HPDE6-E6E7 (cell line): Measurements from ENCODE around the gene C1orf87.
A peak's percentile ranks its signal among the peaks of the same experiment; 100 is the strongest.
"Not testable (repeated sequence)": the region's sequence is repeated elsewhere in the genome, so short reads cannot be mapped to it uniquely, and the experiment has no call there.

Experiments used
- DNase-seq: peaks from one replicate; pipeline ENCODE4 v3.0.0; 2011; ENCODE audit warnings: missing footprints; ENCODE audit errors: extremely low spot score

C1orf87 gene

GRCh38 chr1:59994302-59995198 is 79.0 kb downstream of the C1orf87 start:
- DNase-seq: no peak

GRCh38 chr1:59992040-59992820 is 81.3 kb downstream of the C1orf87 start:
- DNase-seq: no peak

GRCh38 chr1:59990470-59990869 is 83.1 kb downstream of the C1orf87 start:
- no peak for DNase-seq

- DNase-seq: no peak
Measured at GRCh38 chr1:59986516-59987310, 86.9 kb downstream of the C1orf87 start.

GRCh38 chr1:59985911-59986515 is 87.6 kb downstream of the C1orf87 start:
- DNase-seq: no peak

DNA sequence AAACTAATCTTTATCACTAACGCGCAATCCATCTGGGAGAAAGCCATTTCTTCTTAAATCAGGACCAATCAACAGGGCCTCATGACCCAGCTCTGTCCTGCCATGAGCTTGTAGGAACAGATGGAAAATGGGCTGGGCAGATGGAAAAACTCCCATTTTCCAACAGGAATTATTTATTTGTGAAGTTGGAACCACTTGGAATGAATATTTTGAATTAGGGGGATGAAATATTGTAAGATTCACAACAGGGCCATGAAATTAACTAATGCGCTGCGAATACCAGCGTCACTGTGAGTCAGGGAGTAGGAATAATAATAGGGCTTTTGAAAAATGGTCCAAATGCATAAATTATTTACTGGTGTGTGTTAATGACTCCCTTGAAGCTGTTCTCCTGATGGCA is 93.9 kb downstream of the C1orf87 start:
- DNase-seq: no peak

GRCh38 chr1:59978511-59978910 is 95.1 kb downstream of the C1orf87 start:
- DNase-seq: no peak

DNA sequence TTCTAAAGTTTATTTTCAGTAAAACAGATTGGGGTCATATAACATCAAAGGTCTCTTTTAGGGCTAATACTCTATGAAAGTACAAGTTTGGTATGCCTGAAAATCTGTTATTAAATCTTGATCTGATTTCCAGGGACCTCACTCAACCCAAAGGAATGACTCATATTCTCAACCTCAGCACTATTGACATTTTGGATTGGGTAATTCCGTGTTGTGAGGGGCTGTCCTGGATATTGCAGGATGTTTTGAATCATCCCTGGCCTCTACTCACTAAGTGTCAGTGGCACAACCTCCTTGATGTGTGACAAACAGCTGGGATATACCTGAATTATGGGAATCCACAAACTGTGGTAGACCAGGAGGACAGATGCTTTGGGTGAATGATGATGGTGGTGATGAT is 95.5 kb downstream of the C1orf87 start:
- DNase-seq: no peak

- DNase-seq: no peak
Measured at GRCh38 chr1:59977075-59977410, 96.5 kb downstream of the C1orf87 start.

DNA sequence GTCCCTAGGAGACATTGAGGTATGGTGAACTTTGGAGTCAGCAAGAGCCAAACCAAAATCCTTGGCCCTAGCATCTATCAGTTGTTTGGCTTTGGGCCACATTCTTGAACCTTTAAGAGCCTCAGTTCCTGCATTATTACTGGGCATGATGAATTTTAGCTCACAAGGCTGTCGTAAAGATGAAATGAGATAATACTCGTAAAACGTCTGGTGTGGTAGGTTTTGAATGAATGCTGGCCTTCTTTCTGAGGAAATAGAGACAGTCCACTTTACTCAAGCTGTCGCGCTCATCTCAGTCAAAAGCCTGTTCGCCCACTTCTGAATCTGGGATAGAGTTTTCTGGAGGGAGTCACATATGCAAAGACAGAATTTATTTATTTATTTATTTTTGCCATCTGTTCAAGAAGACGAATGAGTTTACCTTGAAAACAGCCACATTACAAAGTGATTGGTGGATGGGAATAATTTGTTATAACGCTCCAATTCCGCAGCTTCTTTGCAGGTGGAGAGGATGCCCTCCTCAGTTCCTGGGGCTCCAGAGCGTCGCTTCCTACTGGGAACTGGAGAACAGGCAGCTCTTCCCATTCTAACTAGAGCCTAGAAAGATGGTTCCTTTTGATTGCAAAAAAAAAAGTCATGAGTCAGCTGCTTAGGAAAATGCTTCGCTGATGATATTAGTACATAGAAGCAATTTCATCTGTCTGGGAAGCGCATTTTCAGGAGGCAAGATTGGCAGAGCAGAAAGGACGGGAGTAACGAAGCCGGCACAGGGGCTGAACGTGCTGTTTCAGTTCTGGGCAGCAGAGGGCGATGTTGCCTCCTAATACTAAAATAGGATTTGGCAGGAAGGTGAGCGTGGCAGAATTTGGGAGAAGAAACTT is 97.1 kb downstream of the C1orf87 start:
- DNase-seq: peak; percentile 45

- no peak for DNase-seq
Measured at GRCh38 chr1:59973719-59974118, 99.9 kb downstream of the C1orf87 start.

GRCh38 chr1:59972216-59972927 is 101.2 kb downstream of the C1orf87 start:
- no peak for DNase-seq

- peak; percentile 70 for DNase-seq
Measured at GRCh38 chr1:59971464-59971911, 102.1 kb downstream of the C1orf87 start.

- not testable (repeated sequence) for DNase-seq
Measured at GRCh38 chr1:59969542-59970175, 103.9 kb downstream of the C1orf87 start.

GRCh38 chr1:59968746-59969145 is 104.8 kb downstream of the C1orf87 start:
- not testable (repeated sequence) for DNase-seq

DNA sequence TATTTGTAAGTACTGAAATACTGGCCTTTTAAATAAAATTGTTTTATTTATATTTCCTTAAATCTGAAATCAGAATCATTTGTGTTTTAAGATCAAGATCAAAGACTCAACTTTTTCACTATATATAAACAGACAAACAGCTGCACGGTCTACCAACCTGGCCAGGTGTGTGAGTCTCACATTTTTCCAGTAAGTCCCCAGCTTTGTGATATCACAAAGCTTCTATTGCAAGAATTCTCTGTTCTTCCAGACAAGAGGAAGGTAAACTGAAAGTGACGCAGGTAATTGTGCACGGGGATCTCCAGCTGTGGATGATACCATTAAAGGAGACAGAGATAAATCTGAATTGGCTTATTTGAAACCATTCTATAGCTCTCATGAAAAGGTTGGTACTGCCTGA is 105.8 kb downstream of the C1orf87 start:
- DNase-seq: no peak

- no peak for DNase-seq
Measured at GRCh38 chr1:59967141-59967697, 106.4 kb downstream of the C1orf87 start.

DNA sequence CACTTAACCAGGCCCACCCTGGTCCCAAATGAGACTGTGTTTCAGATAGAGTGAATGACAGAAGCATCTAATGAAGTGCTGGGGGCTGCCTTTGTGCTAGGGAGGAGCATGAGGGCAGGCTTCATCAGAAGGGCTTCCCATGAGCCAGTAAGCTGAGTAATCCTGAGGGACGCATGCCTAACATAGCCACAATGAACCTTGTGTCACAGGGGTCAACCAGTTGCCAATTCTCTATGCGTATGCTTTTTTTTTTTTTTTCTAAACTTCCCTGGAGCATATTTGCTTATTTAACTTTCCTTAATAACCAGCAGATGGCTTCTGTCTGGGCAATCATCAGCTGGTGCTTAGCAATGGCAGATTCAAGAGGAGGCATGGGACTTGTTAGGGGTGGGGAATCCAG is 121.5 kb downstream of the C1orf87 start:
- DNase-seq: no peak

DNA sequence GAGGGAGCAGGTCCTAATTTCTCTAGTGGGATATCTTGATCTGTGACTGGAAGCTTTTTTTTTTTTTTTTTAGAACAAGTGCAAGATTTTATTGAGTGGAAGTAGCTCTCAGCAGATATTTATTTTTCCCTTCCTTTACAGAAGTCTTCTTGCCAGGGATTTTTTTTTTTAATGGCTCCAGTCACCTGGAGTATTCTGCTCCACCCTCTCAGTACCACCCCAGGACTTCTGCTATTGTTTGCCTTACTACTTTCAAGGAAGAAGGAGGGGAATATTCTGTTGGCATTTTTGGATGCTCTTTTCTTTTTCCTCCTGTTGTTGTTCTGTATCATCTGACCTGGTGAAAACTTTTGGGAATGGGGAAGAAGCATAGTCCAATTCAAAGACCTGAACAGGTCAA is 123.9 kb downstream of the C1orf87 start:
- no peak for DNase-seq
